Breast epithelium (tissue), 3 donors: Measurements from ENCODE around the gene KATNIP.

Source experiments
- POLR2A ChIP-seq: fragments of 450-650 bp; IDR thresholded peaks from one replicate; pipeline ENCODE4 v1.6.1; 2016; ENCODE audit warnings: antibody characterized with exemption, mild to moderate bottlenecking, moderate library complexity
- TF ChIP-seq, protein P1 (sequence below), 3 donors: fragments of 450-650 bp; IDR thresholded peaks; one replicate each; pipeline ENCODE4 v1.5.1; 2016 to 2017; ENCODE audit warnings: antibody characterized with exemption in 3 of 3, mild to moderate bottlenecking in 3 of 3, moderate library complexity in 3 of 3

DNA sequence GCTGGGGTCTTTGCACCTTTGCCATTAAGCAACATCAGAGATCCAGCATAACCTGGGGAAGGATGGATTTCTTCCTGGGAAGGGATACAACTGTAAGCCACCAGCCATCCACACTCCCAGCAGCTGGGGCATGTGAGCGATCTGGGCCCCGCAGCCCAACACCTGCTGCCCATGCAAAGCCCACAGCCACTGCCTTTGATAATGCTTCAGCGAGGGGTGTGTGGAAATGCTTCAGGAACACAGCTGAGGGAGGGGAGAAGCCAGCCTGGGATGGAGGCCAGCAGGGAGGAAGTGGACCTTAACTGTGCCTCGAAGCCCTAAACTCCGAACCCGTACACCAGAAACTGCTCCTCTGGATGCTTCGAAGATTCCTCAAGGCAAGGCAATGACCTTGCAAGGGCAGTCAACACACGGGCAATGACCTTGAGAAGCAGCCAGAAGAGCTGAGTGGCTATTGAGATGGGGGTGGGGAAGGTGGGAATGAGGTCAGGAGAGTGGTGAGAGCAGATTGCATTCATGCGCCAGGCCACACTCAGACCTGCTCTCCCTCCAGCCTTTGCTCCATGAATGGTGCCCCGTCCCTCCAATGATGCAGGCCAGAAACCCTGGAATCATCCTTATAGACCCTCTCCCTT is 49.1 kb downstream of the KATNIP start:
- TF ChIP-seq POLR2A: no peak
- TF ChIP-seq, protein P1, sequence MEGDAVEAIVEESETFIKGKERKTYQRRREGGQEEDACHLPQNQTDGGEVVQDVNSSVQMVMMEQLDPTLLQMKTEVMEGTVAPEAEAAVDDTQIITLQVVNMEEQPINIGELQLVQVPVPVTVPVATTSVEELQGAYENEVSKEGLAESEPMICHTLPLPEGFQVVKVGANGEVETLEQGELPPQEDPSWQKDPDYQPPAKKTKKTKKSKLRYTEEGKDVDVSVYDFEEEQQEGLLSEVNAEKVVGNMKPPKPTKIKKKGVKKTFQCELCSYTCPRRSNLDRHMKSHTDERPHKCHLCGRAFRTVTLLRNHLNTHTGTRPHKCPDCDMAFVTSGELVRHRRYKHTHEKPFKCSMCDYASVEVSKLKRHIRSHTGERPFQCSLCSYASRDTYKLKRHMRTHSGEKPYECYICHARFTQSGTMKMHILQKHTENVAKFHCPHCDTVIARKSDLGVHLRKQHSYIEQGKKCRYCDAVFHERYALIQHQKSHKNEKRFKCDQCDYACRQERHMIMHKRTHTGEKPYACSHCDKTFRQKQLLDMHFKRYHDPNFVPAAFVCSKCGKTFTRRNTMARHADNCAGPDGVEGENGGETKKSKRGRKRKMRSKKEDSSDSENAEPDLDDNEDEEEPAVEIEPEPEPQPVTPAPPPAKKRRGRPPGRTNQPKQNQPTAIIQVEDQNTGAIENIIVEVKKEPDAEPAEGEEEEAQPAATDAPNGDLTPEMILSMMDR (IDR thresholded peaks at IDR 0.05): no peak
